Suprapubic skin (tissue), 3 donors: ENCODE results near the gene SLC35A5.

ENCODE experiments used
- CTCF ChIP-seq, 2 donors: fragments of 200-600 bp in 1 of 2; fragments of 450-650 bp in 1 of 2; sonication (generic) in 1 of 2; IDR thresholded peaks; one replicate each; pipeline ENCODE4 v1.5.1; 2016 to 2019; ENCODE audit warnings: antibody characterized with exemption in 2 of 2, mild to moderate bottlenecking in 1 of 2, moderate library complexity in 1 of 2
- EP300 ChIP-seq: sonication (generic); formaldehyde crosslinking; IDR thresholded peaks from one replicate; pipeline ENCODE4 v1.6.1; 2017; ENCODE audit warnings: antibody characterized with exemption
- POLR2A ChIP-seq, 2 donors: fragments of 450-650 bp; IDR thresholded peaks; one replicate each; pipeline ENCODE4 v1.6.1; 2017; ENCODE audit warnings: antibody characterized with exemption in 2 of 2, mild to moderate bottlenecking in 2 of 2, moderate library complexity in 2 of 2

- no peak for TF ChIP-seq CTCF (IDR thresholded peaks at IDR 0.05)
- no peak for TF ChIP-seq POLR2A (IDR thresholded peaks at IDR 0.05)
- TF ChIP-seq EP300: no peak
Observed at GRCh38 chr3:112583105-112583504, 21.3 kb downstream of the SLC35A5 start.
